ENCODE measurements around the gene MBLAC1.
A peak's percentile ranks its signal among the peaks of the same experiment; 100 is the strongest.

MBLAC1 gene

DNA sequence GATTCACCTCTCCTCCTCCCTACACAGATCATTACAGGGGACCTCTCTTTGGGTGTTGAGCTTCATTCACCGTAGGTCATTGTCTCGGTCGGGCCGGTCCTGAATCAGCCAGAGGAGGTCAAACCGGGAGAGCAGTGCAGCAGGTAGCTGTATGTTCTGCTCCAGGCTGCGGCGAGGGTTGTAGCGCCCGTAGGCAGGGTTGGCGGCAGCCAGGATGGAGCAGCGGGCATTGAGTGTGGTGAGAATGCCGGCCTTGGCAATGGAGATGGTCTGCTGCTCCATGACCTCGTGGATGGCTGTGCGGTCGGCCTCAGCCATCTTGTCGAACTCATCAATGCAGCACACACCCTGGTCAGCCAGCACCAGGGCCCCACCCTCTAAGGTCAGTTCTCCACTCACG, 31.1 kb upstream of the MBLAC1 start:
- no peak for DNase-seq (ENCODE audit: low spot score)

DNA sequence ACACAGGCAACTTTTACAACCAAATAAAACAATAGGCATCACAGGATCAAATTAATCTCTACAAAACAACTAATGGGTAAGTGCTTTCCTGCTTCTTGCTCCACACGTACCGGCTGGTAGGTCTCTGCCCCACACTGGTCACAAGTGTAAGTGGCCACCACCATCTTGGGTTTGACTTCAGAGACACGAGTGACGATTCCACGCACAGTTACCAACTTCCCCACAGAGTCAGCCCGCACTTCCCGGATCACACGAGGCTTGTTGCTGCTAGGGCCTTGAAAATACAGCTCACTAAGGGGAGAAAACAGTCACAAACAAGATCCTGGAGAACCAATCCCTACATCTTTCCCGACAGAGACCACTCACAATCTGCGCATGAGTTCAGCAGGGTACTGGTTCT, 27.9 kb upstream of the MBLAC1 start:
- DNase-seq (ENCODE audit: low spot score): no peak

DNA sequence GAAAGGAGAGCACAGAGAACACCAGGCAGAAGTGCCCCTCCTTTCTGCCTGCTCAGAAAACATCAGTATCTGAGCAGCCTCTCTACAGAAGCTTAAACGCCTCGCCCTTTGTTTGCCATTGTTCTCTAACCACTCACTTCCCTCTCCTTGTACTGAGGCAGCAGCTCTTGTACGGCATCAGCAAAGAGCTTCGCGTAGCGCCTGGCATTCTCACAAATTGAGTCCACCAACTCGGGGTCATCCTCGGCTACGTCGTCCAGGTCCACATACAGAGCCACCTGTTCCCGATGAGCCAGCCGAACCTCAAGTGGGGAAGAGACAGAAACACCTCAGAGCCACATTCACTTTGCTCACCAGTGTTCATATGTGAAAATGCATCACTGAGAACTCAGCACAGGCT, 27.3 kb upstream of the MBLAC1 start:
- DNase-seq (ENCODE audit: low spot score): no peak

DNA sequence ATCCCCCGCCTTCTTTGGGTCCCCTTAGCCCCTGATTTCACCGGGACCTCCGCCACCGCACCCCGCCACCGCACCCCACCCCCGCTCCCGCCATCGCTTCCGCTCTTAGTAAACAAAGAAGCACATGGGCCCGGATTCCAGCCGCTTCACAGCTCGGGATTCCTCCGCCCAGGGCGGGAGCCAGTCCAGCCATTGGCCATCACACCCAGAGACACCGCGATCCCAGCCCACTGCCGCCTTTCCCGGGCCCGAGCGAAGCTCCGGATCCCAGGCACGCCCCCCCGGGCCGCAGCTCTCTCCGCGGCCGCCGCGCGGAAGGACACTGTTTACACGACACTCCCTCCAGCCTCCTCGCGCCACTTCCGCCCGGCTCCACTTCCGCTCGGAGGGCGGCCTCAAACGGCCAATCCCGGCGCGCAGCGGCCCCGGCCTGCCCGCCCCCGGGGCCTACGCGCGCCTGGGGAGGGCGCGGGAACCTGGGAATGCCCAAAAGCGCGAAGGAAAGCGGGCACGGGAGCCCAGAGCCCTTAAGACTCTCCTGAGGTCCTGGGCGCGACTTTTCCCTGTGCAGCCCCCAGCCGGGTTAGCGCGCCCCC, 26.2 kb upstream of the MBLAC1 start:
- DNase-seq (ENCODE audit: low spot score): peak; percentile 95

DNA sequence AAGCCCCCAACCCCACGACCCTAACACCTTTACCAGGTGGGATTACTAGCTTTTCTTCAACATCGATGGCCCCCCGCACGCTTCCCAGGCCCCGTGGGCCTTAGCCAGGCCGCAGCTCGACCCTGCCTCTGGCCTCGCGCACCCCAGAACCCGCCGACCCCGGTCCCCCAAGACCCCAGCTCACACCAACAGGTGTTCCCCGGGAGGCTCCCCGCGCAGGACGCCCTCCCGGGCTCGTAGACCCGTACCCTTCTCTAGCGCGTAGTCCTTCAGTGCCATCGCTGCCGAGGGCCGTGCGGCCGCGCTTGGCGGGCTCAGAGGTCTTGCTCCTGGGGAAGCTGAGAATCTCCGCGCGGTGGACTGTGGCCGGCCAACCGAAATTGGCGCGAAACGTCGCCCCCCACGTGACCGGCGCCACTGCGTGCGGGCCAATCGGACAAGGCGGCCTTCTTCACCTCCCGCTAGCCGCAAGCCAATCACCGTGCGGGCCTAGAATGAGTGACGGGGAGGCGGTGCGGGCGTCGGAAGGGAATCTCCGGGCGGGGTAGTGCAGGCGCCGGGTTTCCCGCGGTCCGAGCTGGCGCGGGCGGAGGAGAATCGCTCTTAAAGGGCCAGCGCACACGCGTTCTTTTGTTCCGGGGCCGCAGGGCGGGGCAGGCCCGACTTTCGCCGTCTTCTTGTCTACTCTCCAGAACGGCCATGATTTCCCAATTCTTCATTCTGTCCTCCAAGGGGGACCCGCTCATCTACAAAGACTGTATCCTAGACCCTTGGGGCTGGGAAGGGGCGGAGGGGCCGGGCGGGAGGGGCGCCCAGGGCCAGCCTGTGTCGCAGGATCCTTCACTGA, 25.5 kb upstream of the MBLAC1 start, which contains the start of the genes AP4M1 and MCM7:
AP4M1 (plus strand) TSS at position 628 of the 847 bp plus-strand sequence; CDS start at position 700, 72 bp downstream.
MCM7 (minus strand) TSS at position 382 of the 847 bp plus-strand sequence; CDS start at position 279, 103 bp downstream.
- DNase-seq (ENCODE audit: low spot score): peak; percentile 99

DNA sequence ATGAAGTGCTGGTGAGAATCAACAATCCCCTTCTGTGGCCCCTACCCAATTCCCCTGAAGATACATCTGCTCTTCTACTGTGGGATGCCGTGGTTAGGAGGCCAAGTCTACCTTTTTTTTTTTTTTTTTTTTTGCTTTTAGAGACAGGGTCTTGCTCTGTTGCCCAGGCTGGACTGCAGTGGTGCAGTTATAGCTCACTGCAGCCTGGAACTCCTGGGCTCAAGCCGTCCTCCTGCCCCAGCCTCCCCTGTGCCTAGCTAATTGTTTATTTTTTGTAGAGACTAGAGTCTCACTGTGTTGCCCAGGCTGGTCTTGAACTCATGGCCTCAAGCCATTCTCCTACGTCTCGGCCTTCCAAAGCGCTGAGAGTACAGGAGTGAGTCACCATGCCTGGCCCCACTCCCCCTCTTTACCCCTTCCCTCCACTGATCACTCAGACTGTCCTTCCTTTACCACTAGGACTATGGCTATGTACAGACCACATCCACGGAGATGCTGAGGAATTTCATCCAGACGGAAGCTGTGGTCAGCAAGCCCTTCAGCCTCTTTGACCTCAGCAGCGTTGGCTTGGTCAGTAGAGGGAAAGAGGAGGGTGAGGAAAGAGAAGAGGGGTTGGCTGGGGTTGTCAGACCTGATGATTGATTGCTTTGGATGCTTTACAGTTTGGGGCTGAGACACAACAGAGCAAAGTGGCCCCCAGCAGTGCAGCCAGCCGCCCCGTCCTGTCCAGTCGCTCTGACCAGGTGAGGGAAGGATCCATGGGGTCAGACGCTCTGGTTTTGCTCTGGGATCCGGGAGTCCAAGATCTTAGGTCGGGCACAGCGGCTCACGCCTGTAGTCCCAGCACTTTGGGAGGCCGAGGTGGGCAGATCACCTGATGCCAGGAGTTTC, 23.6 kb upstream of the MBLAC1 start:
- no peak for DNase-seq (ENCODE audit: low spot score)

DNA sequence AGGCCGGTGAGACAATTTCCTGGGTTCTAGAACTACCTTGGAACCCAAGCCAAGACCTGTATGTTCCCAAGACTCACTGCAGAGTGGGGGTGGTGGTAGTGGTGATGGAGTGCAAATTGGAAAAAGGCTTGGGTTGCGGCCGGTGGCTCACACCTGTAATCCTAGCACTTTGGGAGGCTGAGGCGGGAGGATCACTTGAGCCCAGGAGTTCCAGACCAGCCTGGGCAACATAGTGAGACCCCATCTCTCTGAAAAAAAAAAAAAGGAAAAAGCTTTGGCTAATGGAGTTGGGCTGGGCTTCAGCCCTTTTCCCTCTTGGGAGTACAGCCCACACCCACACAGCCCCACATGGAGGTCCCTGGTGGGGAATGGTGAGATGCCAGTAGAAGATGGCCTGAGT, 21.2 kb upstream of the MBLAC1 start:
- no peak for DNase-seq (ENCODE audit: low spot score)

DNA sequence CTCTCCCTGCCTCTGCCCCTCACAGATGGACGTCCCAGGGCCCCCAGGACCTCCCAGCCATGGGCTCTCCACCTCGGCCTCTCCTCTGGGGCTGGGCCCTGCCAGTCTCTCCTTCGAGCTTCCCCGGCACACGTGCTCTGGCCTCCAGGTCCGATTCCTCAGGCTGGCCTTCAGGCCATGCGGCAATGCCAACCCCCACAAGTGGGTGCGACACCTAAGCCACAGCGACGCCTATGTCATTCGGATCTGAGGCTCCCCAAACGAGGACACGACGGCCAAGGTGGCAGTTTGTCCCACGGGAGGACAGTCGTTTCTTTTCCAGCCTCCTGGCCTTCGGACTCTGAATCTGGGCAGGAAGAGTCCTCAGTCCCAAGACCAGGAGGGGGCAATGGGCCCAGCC, 20.1 kb upstream of the MBLAC1 start:
- DNase-seq (ENCODE audit: low spot score): no peak

DNA sequence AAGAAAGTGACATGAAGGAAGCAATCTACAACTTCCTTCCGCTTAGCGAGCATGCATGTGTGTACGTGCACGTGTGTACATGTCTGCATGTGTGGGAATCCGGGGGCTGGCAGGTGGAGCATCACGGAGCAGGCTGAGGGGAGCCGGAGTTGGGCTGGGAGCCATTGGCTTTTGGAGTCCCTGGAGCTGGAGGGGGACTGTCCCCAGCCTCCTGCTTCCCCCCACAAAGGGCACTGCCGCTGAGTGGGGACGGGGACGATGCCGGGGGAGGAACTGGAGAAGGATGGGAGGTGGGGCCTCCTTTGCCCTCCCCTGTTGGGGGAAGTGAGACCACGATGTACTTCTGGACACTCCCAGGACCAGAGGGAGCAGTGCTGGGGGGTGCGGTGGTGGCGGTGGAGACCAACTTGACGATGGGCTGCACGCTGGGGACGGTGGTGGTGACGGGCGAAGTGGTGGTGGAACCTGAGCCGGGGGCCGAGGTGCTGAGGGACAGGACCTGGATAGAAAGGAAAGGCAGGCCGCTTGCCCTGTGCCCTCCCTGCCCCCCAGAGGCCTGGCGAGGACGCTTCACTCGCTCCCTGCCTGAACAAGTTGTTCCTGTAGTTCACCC, 19.5 kb upstream of the MBLAC1 start:
- DNase-seq (ENCODE audit: low spot score): no peak

DNA sequence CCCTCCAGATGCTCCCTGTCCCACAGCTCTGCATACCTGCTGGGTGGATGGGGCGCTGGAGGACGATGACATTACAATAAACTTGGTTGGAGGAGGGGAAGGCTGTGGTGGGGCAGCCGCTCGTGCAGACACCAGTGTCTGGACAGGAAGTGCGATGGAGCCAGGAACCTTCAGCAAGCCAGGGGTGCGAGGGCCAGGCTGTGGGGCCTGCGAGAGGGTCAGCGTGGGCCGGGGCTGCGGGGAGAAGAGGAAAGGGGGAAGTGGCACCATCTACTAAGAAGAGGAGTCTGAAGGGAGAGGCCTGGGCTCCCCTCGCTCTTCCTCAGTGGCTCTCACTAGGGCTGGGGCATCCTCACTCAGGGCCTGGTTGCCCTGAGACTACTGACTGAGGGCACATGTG, 18.9 kb upstream of the MBLAC1 start:
- no peak for DNase-seq (ENCODE audit: low spot score)

DNA sequence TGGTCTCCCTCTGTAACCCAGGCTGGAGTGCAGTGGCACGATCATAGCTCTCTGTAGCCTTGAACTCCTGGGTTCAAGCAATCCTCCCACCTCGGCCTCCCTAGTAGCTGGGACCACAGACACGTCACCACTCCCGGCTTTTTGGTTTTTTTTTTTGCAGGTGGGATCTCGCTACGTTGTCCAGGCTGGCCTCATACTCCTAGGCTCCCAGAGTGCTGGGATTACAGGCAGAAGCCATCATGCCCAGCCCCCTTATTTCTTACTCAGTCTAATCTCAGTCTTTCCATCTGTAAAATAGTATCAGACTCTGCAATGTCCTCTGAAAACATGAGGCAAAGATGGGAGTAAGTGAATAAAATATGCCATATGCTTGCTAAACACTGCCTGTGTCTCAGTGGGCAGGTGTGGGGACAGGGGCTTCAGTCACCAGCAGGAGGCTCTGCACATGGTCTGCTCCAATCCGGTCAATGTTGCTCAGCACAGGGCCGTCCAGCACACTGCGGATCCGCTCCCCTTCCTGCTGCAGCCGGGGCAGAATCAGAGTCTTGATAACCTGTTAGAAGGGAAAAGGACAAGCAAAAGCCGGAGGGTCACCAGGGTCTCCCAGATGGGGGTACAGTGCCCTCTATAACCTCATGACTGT, 17.1 kb upstream of the MBLAC1 start:
- DNase-seq (ENCODE audit: low spot score): no peak

DNA sequence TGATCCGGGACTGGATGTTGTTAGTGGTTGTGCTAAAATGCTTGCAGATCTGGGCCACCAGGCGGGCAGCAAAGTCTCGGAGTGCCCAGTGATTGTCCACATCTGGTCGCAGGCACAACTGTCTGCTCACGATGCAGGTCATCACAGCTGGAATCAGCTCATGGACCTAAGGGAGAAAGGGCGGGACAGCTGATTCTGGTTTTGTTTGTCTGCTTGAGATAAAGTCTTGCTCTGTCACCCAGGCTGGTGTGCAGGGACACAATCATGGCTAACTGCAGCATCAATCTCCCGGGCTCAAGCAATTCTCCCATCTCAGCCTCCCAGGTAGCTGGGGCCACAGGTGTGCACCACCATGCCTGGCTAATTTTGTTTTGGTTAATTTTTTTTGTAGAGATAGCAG, 15.6 kb upstream of the MBLAC1 start:
- no peak for DNase-seq (ENCODE audit: low spot score)

DNA sequence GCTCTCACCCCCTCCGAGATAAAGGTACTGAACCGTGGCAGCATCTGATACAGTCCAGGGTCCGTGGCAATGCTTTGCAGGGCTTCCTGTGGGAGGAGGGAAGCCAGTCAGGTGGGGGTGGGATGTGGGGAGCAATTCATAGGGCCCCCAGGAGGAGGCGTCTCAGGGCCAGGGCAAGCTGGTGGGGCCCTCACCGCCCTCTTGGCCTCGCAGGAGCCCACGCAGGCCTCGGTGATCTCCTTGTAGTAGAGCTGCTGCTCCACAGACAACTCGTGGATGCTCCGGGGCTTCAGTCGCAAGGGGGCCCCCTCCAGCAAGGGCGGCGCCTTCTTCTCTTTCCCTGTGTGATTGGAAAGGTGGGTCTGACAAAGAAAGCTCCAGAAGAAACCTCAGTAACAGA, 14.9 kb upstream of the MBLAC1 start:
- DNase-seq (ENCODE audit: low spot score): no peak

DNA sequence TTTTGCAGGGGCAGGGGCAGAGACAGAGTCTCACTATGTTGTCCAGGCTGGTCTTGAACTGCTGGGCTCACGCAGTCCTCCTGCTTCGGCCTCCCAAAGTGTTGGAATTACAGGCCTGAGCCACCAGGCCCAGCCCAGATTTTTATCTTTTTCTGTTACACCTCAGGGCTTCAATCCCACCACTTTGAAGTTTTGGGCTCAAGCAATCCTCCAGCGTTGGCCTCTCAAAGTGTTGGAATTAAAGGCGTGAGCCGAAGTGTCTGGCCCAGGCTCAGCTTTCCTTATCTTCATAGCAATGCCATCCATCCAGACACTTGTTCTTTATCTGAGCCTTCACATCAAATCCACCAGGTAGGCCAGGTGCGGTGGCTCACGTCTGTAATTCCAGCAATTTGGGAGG, 11.7 kb upstream of the MBLAC1 start:
- DNase-seq (ENCODE audit: low spot score): no peak

DNA sequence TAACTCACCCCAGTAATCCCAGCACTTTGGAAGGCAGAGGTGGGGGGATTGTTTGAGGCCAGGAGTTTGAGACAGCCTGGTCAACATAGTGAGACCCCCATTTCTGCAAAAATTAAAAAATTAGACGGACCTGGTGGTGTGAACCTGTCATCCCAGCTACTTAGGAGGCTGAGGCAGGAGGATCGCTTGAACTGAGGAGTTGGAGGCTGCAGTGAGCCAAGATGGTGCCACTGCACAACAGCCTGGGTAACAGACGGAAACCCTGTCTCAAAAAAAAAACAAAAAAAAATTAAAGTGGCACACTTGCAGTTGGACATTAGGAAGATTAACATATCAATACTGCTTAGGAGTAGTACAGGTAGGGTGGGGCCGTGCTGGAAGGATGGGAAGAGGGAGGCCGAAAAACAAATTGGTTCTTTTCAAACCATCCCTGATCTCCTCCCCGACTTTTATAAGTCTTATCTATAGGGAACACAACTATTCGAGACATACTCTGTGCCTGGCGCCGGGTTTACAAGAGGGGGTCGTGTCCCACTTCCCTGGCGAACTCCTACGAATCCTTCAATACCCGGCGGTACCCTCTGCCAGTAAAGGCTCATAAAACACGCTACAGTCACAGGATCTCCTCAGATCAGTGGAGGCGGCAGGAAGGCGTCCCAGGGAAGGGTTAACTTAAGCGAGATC, 8.2 kb upstream of the MBLAC1 start:
- no peak for DNase-seq (ENCODE audit: low spot score)

DNA sequence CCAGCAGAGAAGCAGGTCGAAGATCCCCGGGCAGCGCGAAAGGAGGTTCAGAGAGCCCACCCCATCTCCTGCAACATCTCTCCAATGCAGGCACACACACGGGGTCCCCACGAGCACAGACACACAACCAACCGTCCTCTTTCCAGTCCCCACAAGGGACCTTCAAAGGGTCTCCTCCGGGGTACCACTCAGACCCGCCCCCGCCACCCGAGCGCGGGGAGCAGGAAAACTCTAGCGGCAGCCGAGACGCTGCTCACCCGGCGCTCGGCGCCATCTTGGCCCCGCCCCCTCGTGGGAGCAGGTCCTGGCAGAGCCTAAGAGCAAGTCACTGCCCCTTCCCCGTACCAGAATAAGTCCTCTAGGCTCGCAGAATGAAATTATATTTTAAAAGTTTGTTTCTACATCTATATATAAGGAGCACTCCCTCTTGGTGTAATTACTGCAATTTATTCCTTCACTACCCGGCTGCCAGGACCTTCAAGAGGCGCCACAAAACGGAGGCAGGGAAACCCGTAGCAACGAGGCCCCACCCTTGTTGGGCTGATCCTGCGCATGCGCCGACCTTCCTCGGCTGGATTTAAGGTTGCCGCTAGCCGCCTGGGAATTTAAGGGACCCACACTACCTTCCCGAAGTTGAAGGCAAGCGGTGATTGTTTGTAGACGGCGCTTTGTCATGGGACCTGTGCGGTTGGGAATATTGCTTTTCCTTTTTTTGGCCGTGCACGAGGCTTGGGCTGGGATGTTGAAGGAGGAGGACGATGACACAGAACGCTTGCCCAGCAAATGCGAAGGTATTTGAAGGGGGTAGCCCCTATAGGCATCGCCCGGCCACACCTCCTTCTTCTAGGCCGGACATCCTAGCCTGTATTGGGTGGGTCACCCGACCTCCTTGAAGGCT, 7.4 kb upstream of the MBLAC1 start, which contains the start of the genes CNPY4 and TAF6:
CNPY4 (plus strand) TSS at position 563 of the 898 bp plus-strand sequence; CDS start at position 674, 111 bp downstream.
TAF6 (minus strand) TSS at position 287 of the 898 bp plus-strand sequence. CDS start 5,149 bp downstream, outside the sequence.
- DNase-seq (ENCODE audit: low spot score): peak; percentile 97

DNA sequence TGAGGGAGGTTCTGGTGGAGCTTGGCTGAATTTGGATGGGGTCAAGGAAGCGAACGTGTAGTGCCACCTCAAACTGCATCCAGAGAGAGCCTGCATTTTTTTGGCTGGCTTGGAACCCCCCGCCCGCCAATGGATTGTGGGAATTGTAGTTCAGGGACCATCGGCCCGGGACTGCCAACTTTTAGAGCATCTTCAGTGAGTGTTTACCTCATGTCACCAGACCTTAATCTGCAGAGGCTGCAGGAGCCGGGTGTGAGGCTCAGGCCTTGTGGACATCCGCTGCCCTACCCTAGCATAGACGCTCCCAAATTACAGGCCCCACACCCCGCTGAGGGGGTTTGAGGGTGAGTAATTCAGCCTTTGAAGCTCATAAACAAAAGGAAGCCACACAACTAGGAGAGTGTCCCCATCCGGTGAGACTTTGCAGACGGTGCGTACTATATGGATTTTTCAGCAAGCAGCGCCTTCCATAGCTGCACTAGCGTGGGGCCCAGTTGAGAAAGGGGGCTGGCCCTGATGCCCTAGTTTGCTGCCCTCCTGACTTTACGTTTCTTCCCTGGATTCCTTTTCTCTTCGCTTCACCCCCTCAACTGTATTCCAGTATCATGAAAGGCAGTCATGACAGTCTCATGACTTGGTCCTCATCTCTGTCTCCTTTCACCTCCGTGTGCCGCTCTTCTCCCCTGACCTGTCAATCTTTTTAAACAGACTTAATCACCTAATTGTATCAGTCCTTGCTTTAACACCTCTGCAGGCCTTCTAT, 6.6 kb upstream of the MBLAC1 start:
- peak; percentile 79 for DNase-seq (ENCODE audit: low spot score)

DNA sequence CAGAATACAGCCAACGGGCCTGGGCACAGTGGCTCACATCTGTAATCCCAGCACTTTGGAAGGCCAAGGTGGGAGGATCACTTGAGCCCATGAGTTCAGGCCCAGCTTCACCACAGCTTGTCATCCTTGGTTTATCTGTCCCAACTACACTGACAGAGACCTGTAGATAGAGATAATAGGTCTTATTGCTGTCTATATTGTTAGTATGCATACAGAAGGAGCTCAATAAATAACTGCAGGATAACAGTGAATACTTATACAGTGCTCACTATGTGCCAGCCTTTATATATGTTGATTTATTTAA, 6.1 kb upstream of the MBLAC1 start:
- no peak for DNase-seq (ENCODE audit: low spot score)

DNA sequence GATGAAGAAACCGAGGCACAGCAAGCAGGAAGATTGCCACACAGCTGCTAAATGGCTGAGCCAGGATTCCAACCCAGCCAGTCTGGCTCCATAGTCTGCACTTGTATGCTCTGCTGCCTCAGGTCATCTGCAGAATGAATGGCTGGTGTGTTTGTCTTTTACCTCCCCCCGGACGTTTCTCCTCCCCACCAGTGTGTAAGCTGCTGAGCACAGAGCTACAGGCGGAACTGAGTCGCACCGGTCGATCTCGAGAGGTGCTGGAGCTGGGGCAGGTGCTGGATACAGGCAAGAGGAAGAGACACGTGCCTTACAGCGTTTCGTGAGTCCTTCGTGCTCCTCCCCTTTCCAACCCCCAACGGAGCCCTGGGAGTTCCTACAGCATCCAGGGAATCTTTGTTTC, 4.7 kb upstream of the MBLAC1 start:
- DNase-seq (ENCODE audit: low spot score): no peak
